SK-N-SH treated with all-trans-retinoic acid at 6 μM for 48 hours (cell line): ENCODE data around the gene RMDN2.

ENCODE experiments used
- ATAC-seq: fragments of 200-7000 bp; cut with Tn5 transposase; 3 replicates; pipeline ENCODE4 v1.9.1; 2020; ENCODE audit warnings: mild to moderate bottlenecking, moderate library complexity
- ARNTL ChIP-seq: fragments of 450-650 bp; formaldehyde crosslinking; IDR thresholded peaks from 2 replicates; pipeline ENCODE4 v1.5.0; 2020; ENCODE audit warnings: low read depth, mild to moderate bottlenecking, moderate library complexity, borderline replicate concordance
- CREB5 ChIP-seq: fragments of 250-450 bp; sonication (Bioruptor Pico); IDR thresholded peaks from 2 replicates; pipeline ENCODE4 v1.5.1; 2020; ENCODE audit warnings: low read depth, mild to moderate bottlenecking, moderate library complexity
- CSDC2 ChIP-seq: fragments of 250-450 bp; sonication (Bioruptor Pico); IDR thresholded peaks from 2 replicates; pipeline ENCODE4 v1.5.0; 2020; ENCODE audit warnings: mild to moderate bottlenecking, moderate library complexity
- CSRNP3 ChIP-seq: fragments of 250-450 bp; sonication (Bioruptor Pico); IDR thresholded peaks from 2 replicates; pipeline ENCODE4 v1.5.1; 2021; ENCODE audit warnings: mild to moderate bottlenecking, moderate library complexity
- GLIS3 ChIP-seq: fragments of 250-450 bp; sonication (Bioruptor Pico); IDR thresholded peaks from 2 replicates; pipeline ENCODE4 v1.5.0; 2020; ENCODE audit warnings: mild to moderate bottlenecking, moderate library complexity
- ISL1 ChIP-seq: fragments of 250-450 bp; sonication (Bioruptor Pico); IDR thresholded peaks from 2 replicates; pipeline ENCODE4 v2.1.2; 2022; ENCODE audit warnings: mild to moderate bottlenecking, moderate library complexity
- OSR1 ChIP-seq: fragments of 250-450 bp; sonication (Bioruptor Pico); IDR thresholded peaks from 2 replicates; pipeline ENCODE4 v1.8.0; 2022; ENCODE audit warnings: moderate library complexity, mild to moderate bottlenecking, inconsistent platforms
- PATZ1 ChIP-seq: fragments of 250-450 bp; sonication (Bioruptor Pico); IDR thresholded peaks from 2 replicates; pipeline ENCODE4 v1.8.0; 2020; ENCODE audit warnings: mild to moderate bottlenecking, moderate library complexity, borderline replicate concordance
- POU6F1 ChIP-seq: fragments of 250-450 bp; sonication (Bioruptor Pico); IDR thresholded peaks from 2 replicates; pipeline ENCODE4 v1.8.0; 2021; ENCODE audit warnings: low read depth, mild to moderate bottlenecking, moderate library complexity, borderline replicate concordance
- PPARA ChIP-seq: fragments of 250-450 bp; sonication (Bioruptor Pico); IDR thresholded peaks from 2 replicates; pipeline ENCODE4 v1.5.0; 2020; ENCODE audit warnings: mild to moderate bottlenecking, borderline replicate concordance
- RARB ChIP-seq: fragments of 250-450 bp; sonication (Bioruptor Pico); IDR thresholded peaks from 2 replicates; pipeline ENCODE4 v1.8.0; 2021; ENCODE audit warnings: mild to moderate bottlenecking, moderate library complexity
- TCF4 ChIP-seq: fragments of 250-450 bp; sonication (Bioruptor Pico); IDR thresholded peaks from 2 replicates; pipeline ENCODE4 v1.8.0; 2021; ENCODE audit warnings: mild to moderate bottlenecking, moderate library complexity, borderline replicate concordance
- TOX ChIP-seq: fragments of 250-450 bp; sonication (Bioruptor Pico); IDR thresholded peaks from 2 replicates; pipeline ENCODE4 v1.8.0; 2021; ENCODE audit warnings: mild to moderate bottlenecking, moderate library complexity, borderline replicate concordance
- TSHZ2 ChIP-seq: fragments of 250-450 bp; sonication (Bioruptor Pico); IDR thresholded peaks from 2 replicates; pipeline ENCODE4 v1.5.0; 2020; ENCODE audit warnings: mild to moderate bottlenecking, moderate library complexity
- ZFP3 ChIP-seq: fragments of 250-450 bp; sonication (Bioruptor Pico); IDR thresholded peaks from 2 replicates; pipeline ENCODE4 v1.5.0; 2020; ENCODE audit warnings: mild to moderate bottlenecking, moderate library complexity
- ZNF70 ChIP-seq: fragments of 450-650 bp; formaldehyde crosslinking; IDR thresholded peaks from 2 replicates; pipeline ENCODE4 v1.5.0; 2020; ENCODE audit warnings: mild to moderate bottlenecking, moderate library complexity
- ZNF8 ChIP-seq: fragments of 450-650 bp; formaldehyde crosslinking; IDR thresholded peaks from 2 replicates; pipeline ENCODE4 v1.5.0; 2020; ENCODE audit warnings: mild to moderate bottlenecking, moderate library complexity

Gene RMDN2

GRCh38 chr2:37881397-37881796, 43.7 kb upstream of the RMDN2 start:
- no peak for ATAC-seq
- no peak for TF ChIP-seq ZNF70
- TF ChIP-seq RARB (CRISPR knock-in tag), result no peak
- no peak for TF ChIP-seq TOX (CRISPR knock-in tag)
- no peak for TF ChIP-seq PPARA (CRISPR knock-in tag)

GRCh38 chr2:37882036-37882435, 43.1 kb upstream of the RMDN2 start:
- ATAC-seq, result no peak
- no peak for TF ChIP-seq ZFP3 (CRISPR knock-in tag)
- TF ChIP-seq ZNF8 (CRISPR knock-in tag), result no peak

GRCh38 chr2:37883518-37883917, 41.6 kb upstream of the RMDN2 start:
- TF ChIP-seq CSDC2 (CRISPR knock-in tag), result no peak
- TF ChIP-seq ZNF8 (CRISPR knock-in tag), result no peak
- no peak for TF ChIP-seq POU6F1 (CRISPR knock-in tag)
- TF ChIP-seq CREB5, result no peak
- no peak for TF ChIP-seq TSHZ2 (CRISPR knock-in tag)
- TF ChIP-seq PATZ1 (CRISPR knock-in tag), result no peak
- TF ChIP-seq TCF4, result no peak
- no peak for TF ChIP-seq CSRNP3
- TF ChIP-seq ARNTL (CRISPR knock-in tag), result no peak
- TF ChIP-seq TOX (CRISPR knock-in tag), result no peak
- TF ChIP-seq RARB (CRISPR knock-in tag), result no peak
- no peak for TF ChIP-seq GLIS3
- no peak for TF ChIP-seq OSR1
- no peak for TF ChIP-seq ISL1 (CRISPR knock-in tag)
- no peak for ATAC-seq

- TF ChIP-seq TCF4, result no peak
- no peak for TF ChIP-seq TSHZ2 (CRISPR knock-in tag)
- TF ChIP-seq, all 23 proteins: peak for 0
- ATAC-seq, result no peak
Observed at GRCh38 chr2:37885329-37885993, 39.6 kb upstream of the RMDN2 start.
